WTC11 (cell line): ENCODE results near the gene HMGXB3.

ENCODE experiments used
- CTCF ChIP-seq: fragments of 200-600 bp; IDR thresholded peaks from 2 replicates; pipeline ENCODE4 v1.8.0; 2022; ENCODE audit warnings: antibody characterized with exemption
- E2F1 ChIP-seq: sonication (generic); formaldehyde crosslinking; IDR thresholded peaks from 2 replicates; pipeline ENCODE4 v1.8.0; 2022; ENCODE audit warnings: mild to moderate bottlenecking, missing genetic modification reagents
- ETV6 ChIP-seq: sonication (generic); formaldehyde crosslinking; IDR thresholded peaks from 2 replicates; pipeline ENCODE4 v1.8.1; 2022; ENCODE audit warnings: mild to moderate bottlenecking, missing genetic modification reagents
- FOXP1 ChIP-seq: sonication (generic); formaldehyde crosslinking; IDR thresholded peaks from 2 replicates; pipeline ENCODE4 v1.8.0; 2022; ENCODE audit warnings: missing genetic modification reagents, mild to moderate bottlenecking, moderate library complexity, borderline replicate concordance
- HMGXB4 ChIP-seq: sonication (generic); formaldehyde crosslinking; IDR thresholded peaks from 2 replicates; pipeline ENCODE4 v1.8.1; 2023; ENCODE audit warnings: mild to moderate bottlenecking, moderate library complexity, missing genetic modification reagents
- ZBTB43 ChIP-seq: sonication (generic); formaldehyde crosslinking; IDR thresholded peaks from 2 replicates; pipeline ENCODE4 v1.8.1; 2023; ENCODE audit warnings: mild to moderate bottlenecking, missing genetic modification reagents
- ZNF263 ChIP-seq: sonication (generic); formaldehyde crosslinking; IDR thresholded peaks from 2 replicates; pipeline ENCODE4 v1.8.1; 2022; ENCODE audit warnings: low read depth, mild to moderate bottlenecking, moderate library complexity, missing genetic modification reagents
- TF ChIP-seq, protein P1 (sequence below): sonication (generic); formaldehyde crosslinking; IDR thresholded peaks from 2 replicates; pipeline ENCODE4 v1.8.1; 2023; ENCODE audit warnings: mild to moderate bottlenecking, missing genetic modification reagents, moderate library complexity

DNA sequence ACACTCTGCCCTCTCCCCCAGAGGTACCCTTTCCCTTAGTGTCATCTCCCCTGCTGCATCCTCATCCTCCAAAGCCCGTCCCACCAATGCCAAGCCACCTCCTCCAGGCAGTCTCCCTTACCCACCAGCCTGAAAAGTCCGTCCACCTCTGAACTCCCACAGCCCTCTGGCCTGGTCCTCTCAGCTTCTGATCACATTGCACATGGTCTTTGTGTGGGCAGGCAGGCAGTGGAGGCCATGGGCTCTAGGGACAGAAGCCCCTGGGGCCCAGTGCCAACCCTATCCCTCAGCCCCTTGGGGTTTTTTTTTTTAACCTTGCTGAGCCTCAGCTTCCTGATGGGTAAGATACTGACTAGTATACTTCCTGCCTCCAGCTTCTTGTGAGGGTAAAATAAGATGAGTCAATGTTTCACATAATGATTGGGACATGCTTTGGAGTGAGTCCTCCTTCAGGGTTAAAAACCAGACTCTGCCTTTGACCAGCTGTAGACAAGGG, 66.4 kb downstream of the HMGXB3 start:
- no peak for TF ChIP-seq FOXP1
- no peak for TF ChIP-seq CTCF
- TF ChIP-seq ETV6, result no peak
- TF ChIP-seq HMGXB4 (CRISPR knock-in tag), result no peak
- TF ChIP-seq, protein P1, sequence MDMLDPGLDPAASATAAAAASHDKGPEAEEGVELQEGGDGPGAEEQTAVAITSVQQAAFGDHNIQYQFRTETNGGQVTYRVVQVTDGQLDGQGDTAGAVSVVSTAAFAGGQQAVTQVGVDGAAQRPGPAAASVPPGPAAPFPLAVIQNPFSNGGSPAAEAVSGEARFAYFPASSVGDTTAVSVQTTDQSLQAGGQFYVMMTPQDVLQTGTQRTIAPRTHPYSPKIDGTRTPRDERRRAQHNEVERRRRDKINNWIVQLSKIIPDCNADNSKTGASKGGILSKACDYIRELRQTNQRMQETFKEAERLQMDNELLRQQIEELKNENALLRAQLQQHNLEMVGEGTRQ (CRISPR knock-in tag), result no peak
- no peak for TF ChIP-seq E2F1
- TF ChIP-seq ZBTB43 (CRISPR knock-in tag), result no peak
- no peak for TF ChIP-seq ZNF263 (CRISPR knock-in tag)
